ENCODE data around the gene ENDOD1.
"Not testable (repeated sequence)": the region's sequence is repeated elsewhere in the genome, so short reads cannot be mapped to it uniquely, and the experiment has no call there.

The ENDOD1 gene

GRCh38 chr11:95119361-95120060 is 29.9 kb downstream of the ENDOD1 start:
- H3K27me3 ChIP-seq (ENCODE audit: insufficient read depth, low read length): no peaks in the 10 kb centered on the region
- H3K9me3 ChIP-seq (ENCODE audit: low read length): no peaks in the 10 kb centered on the region
- no peak overlapping the region for H2AFZ ChIP-seq (ENCODE audit: low read depth, low read length)
- no peaks in the 10 kb centered on the region for H3K36me3 ChIP-seq (ENCODE audit: insufficient read depth, low read length)
- H3K4me3 ChIP-seq (ENCODE audit: low read length): no peak overlapping the region
- H3K4me1 ChIP-seq (ENCODE audit: insufficient read depth, low read length): no peaks in the 10 kb centered on the region

- no peaks in the 10 kb centered on the region for H3K36me3 ChIP-seq (ENCODE audit: insufficient read depth, low read length)
- no peak overlapping the region for H3K4me3 ChIP-seq (ENCODE audit: low read length)
- H3K27me3 ChIP-seq (ENCODE audit: insufficient read depth, low read length): no peaks in the 10 kb centered on the region
- H3K9me3 ChIP-seq (ENCODE audit: low read length): no peaks in the 10 kb centered on the region
- H2AFZ ChIP-seq (ENCODE audit: low read depth, low read length): no peak overlapping the region
- no peaks in the 10 kb centered on the region for H3K4me1 ChIP-seq (ENCODE audit: insufficient read depth, low read length)
Measured at GRCh38 chr11:95121698-95122097, 32.1 kb downstream of the ENDOD1 start.

- no peak overlapping the region for H3K4me3 ChIP-seq (ENCODE audit: low read length)
- no peak overlapping the region for H2AFZ ChIP-seq (ENCODE audit: low read depth, low read length)
- no peaks in the 10 kb centered on the region for H3K4me1 ChIP-seq (ENCODE audit: insufficient read depth, low read length)
- H3K9me3 ChIP-seq (ENCODE audit: low read length): no peaks in the 10 kb centered on the region
- H3K27me3 ChIP-seq (ENCODE audit: insufficient read depth, low read length): no peaks in the 10 kb centered on the region
- H3K36me3 ChIP-seq (ENCODE audit: insufficient read depth, low read length): no peaks in the 10 kb centered on the region
Measured at GRCh38 chr11:95123556-95123955, 33.9 kb downstream of the ENDOD1 start.

- Histone ChIP-seq H3K9me3 (ENCODE audit: low read length) (no peaks in the 10 kb centered on the region), H3K4me1 (ENCODE audit: insufficient read depth, low read length) (no peaks in the 10 kb centered on the region), H2AFZ (ENCODE audit: low read depth, low read length) (no peak overlapping the region), H3K4me3 (ENCODE audit: low read length) (no peak overlapping the region), H3K36me3 (ENCODE audit: insufficient read depth, low read length) (no peaks in the 10 kb centered on the region), H3K27me3 (ENCODE audit: insufficient read depth, low read length) (no peaks in the 10 kb centered on the region)
Measured at GRCh38 chr11:95128602-95129001, 39.0 kb downstream of the ENDOD1 start.

- Histone ChIP-seq H3K4me3 (ENCODE audit: low read length) (no peak overlapping the region), H3K27me3 (ENCODE audit: insufficient read depth, low read length) (no peaks in the 10 kb centered on the region), H3K9me3 (ENCODE audit: low read length) (no peaks in the 10 kb centered on the region), H3K4me1 (ENCODE audit: insufficient read depth, low read length) (no peaks in the 10 kb centered on the region), H2AFZ (ENCODE audit: low read depth, low read length) (no peak overlapping the region), H3K36me3 (ENCODE audit: insufficient read depth, low read length) (no peaks in the 10 kb centered on the region)
Measured at GRCh38 chr11:95132956-95133355, 43.3 kb downstream of the ENDOD1 start.

- Histone ChIP-seq H3K4me3 (ENCODE audit: low read length) (no peak overlapping the region), H3K4me1 (ENCODE audit: insufficient read depth, low read length) (no peaks in the 10 kb centered on the region), H2AFZ (ENCODE audit: low read depth, low read length) (no peak overlapping the region), H3K36me3 (ENCODE audit: insufficient read depth, low read length) (no peaks in the 10 kb centered on the region), H3K27me3 (ENCODE audit: insufficient read depth, low read length) (no peaks in the 10 kb centered on the region), H3K9me3 (ENCODE audit: low read length) (no peaks in the 10 kb centered on the region)
Measured at GRCh38 chr11:95134491-95134890, 44.8 kb downstream of the ENDOD1 start.

GRCh38 chr11:95135155-95135554 is 45.5 kb downstream of the ENDOD1 start:
- Histone ChIP-seq H2AFZ (ENCODE audit: low read depth, low read length) (no peak overlapping the region), H3K4me1 (ENCODE audit: insufficient read depth, low read length) (no peaks in the 10 kb centered on the region), H3K36me3 (ENCODE audit: insufficient read depth, low read length) (no peaks in the 10 kb centered on the region), H3K4me3 (ENCODE audit: low read length) (no peak overlapping the region), H3K27me3 (ENCODE audit: insufficient read depth, low read length) (no peaks in the 10 kb centered on the region), H3K9me3 (ENCODE audit: low read length) (no peaks in the 10 kb centered on the region)

GRCh38 chr11:95135880-95136279 is 46.2 kb downstream of the ENDOD1 start:
- Histone ChIP-seq H3K4me1 (ENCODE audit: insufficient read depth, low read length) (no peaks in the 10 kb centered on the region), H2AFZ (ENCODE audit: low read depth, low read length) (no peak overlapping the region), H3K27me3 (ENCODE audit: insufficient read depth, low read length) (no peaks in the 10 kb centered on the region), H3K9me3 (ENCODE audit: low read length) (no peaks in the 10 kb centered on the region), H3K4me3 (ENCODE audit: low read length) (no peak overlapping the region), H3K36me3 (ENCODE audit: insufficient read depth, low read length) (no peaks in the 10 kb centered on the region)

GRCh38 chr11:95136747-95137146 is 47.1 kb downstream of the ENDOD1 start:
- not testable (repeated sequence) for H3K27me3 ChIP-seq (ENCODE audit: insufficient read depth, low read length); H3K9me3 ChIP-seq (ENCODE audit: low read length); H2AFZ ChIP-seq (ENCODE audit: low read depth, low read length); H3K4me3 ChIP-seq (ENCODE audit: low read length); H3K36me3 ChIP-seq (ENCODE audit: insufficient read depth, low read length); H3K4me1 ChIP-seq (ENCODE audit: insufficient read depth, low read length)

GRCh38 chr11:95137299-95137698 is 47.7 kb downstream of the ENDOD1 start:
- no peaks in the 10 kb centered on the region for H3K9me3 ChIP-seq (ENCODE audit: low read length)
- H3K4me3 ChIP-seq (ENCODE audit: low read length): no peak overlapping the region
- H2AFZ ChIP-seq (ENCODE audit: low read depth, low read length): no peak overlapping the region
- no peaks in the 10 kb centered on the region for H3K4me1 ChIP-seq (ENCODE audit: insufficient read depth, low read length)
- H3K27me3 ChIP-seq (ENCODE audit: insufficient read depth, low read length): no peaks in the 10 kb centered on the region
- H3K36me3 ChIP-seq (ENCODE audit: insufficient read depth, low read length): no peaks in the 10 kb centered on the region

GRCh38 chr11:95138448-95138847 is 48.8 kb downstream of the ENDOD1 start:
- Histone ChIP-seq H2AFZ (ENCODE audit: low read depth, low read length) (no peak overlapping the region), H3K27me3 (ENCODE audit: insufficient read depth, low read length) (no peaks in the 10 kb centered on the region), H3K36me3 (ENCODE audit: insufficient read depth, low read length) (no peaks in the 10 kb centered on the region), H3K9me3 (ENCODE audit: low read length) (no peaks in the 10 kb centered on the region), H3K4me1 (ENCODE audit: insufficient read depth, low read length) (no peaks in the 10 kb centered on the region), H3K4me3 (ENCODE audit: low read length) (no peak overlapping the region)

- H2AFZ ChIP-seq (ENCODE audit: low read depth, low read length): no peak overlapping the region
- no peak overlapping the region for H3K4me3 ChIP-seq (ENCODE audit: low read length)
- H3K27me3 ChIP-seq (ENCODE audit: insufficient read depth, low read length): no peaks in the 10 kb centered on the region
- no peaks in the 10 kb centered on the region for H3K9me3 ChIP-seq (ENCODE audit: low read length)
- H3K36me3 ChIP-seq (ENCODE audit: insufficient read depth, low read length): no peaks in the 10 kb centered on the region
- no peaks in the 10 kb centered on the region for H3K4me1 ChIP-seq (ENCODE audit: insufficient read depth, low read length)
Measured at GRCh38 chr11:95140397-95141033, 50.9 kb downstream of the ENDOD1 start.

- Histone ChIP-seq H3K4me1 (ENCODE audit: insufficient read depth, low read length) (peaks cover 4% of the 10 kb centered on the region), H3K36me3 (ENCODE audit: insufficient read depth, low read length) (no peaks in the 10 kb centered on the region), H3K4me3 (ENCODE audit: low read length) (no peak overlapping the region), H3K27me3 (ENCODE audit: insufficient read depth, low read length) (peaks cover 5% of the 10 kb centered on the region), H2AFZ (ENCODE audit: low read depth, low read length) (no peak overlapping the region), H3K9me3 (ENCODE audit: low read length) (no peaks in the 10 kb centered on the region)
Measured at GRCh38 chr11:95142431-95142830, 52.8 kb downstream of the ENDOD1 start.

Measured in neuron (in vitro differentiated cells).